ENCODE measurements around the gene C2orf76.

GRCh38 chr2:119295688-119296375 is 70.8 kb downstream of the C2orf76 start:
- TF ChIP-seq EZH2phosphoT487 (IDR thresholded peaks at IDR 0.05; ENCODE audit: low read depth, severe bottlenecking, unreplicated experiment), result no peak
- TF ChIP-seq CTCF (IDR thresholded peaks at IDR 0.05; ENCODE audit: poor library complexity), result no peak
- TF ChIP-seq EZH2 (IDR thresholded peaks at IDR 0.05; ENCODE audit: borderline replicate concordance), result no peak

All from hepatocyte (in vitro differentiated cells).